Measurements from ENCODE around the gene ZNF814. TPM values are rescaled to one million over a fixed set of nuclear protein-coding genes. Genes with fewer than 3 reads are reported as not detected.
"Not testable (repeated sequence)": the region's sequence is repeated elsewhere in the genome, so short reads cannot be mapped to it uniquely, and the experiment has no call there.

ZNF814 gene
- total RNA-seq, 1 donor from 2014 or later, result 1.8 TPM

DNA sequence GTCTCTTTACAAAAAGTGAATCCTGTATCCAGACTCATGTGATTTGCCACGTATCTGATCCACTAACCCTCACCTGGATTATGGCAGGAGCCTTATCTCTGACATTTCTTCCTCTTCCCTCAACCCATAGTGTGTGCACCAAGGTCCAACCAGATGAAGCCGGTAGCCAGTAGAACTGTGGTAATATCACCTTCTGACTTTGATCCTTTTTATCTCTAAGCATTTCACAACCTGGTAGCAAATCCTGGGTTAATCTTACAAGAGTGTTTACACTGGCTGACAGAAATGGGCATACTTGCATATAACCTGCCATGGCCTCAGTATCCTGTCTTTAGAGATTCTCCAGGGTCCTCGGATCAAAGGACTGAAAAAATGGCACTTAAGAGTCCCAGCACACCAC, 25.7 kb upstream of the ZNF814 start:
- Histone ChIP-seq H3K27me3 (no peaks in the 10 kb centered on the region), H3K36me3 (peaks cover 35 to 49% of the 10 kb centered on the region in 2 donors), H3K27ac (no peak overlapping the region), H3K9me3 (peaks cover 22 to 63% of the 10 kb centered on the region in 2 donors), H3K4me1 (peaks cover 0 to 7% of the 10 kb centered on the region in 2 donors), H3K4me3 (no peak overlapping the region)
- TF ChIP-seq, protein P1, sequence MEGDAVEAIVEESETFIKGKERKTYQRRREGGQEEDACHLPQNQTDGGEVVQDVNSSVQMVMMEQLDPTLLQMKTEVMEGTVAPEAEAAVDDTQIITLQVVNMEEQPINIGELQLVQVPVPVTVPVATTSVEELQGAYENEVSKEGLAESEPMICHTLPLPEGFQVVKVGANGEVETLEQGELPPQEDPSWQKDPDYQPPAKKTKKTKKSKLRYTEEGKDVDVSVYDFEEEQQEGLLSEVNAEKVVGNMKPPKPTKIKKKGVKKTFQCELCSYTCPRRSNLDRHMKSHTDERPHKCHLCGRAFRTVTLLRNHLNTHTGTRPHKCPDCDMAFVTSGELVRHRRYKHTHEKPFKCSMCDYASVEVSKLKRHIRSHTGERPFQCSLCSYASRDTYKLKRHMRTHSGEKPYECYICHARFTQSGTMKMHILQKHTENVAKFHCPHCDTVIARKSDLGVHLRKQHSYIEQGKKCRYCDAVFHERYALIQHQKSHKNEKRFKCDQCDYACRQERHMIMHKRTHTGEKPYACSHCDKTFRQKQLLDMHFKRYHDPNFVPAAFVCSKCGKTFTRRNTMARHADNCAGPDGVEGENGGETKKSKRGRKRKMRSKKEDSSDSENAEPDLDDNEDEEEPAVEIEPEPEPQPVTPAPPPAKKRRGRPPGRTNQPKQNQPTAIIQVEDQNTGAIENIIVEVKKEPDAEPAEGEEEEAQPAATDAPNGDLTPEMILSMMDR (IDR thresholded peaks at IDR 0.05), result no peak
- intact Hi-C loops (cut with DNase I), result no loop called here
- no peak for DNase-seq (ENCODE audit: low spot score in 2 of 2)

DNA sequence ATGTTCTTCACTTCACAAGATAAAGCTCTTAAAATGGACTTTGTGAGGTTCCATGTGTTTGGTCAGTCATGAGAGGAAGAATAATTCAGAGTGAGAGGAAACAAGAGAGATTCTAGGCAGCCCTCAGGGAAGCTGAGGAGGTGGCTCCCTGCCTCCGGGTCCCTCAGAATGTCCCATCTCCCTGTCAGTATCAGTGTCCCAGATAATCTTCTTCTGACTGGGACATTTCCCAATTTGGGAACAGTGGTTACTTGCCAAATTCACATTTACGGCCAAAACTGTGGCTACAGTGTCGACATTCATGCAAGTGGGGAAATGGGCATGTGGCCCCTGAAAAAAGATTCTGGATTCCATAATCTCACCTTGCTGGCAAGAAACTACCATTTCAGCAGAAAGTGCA, 18.6 kb upstream of the ZNF814 start:
- TF ChIP-seq, protein P1 (IDR thresholded peaks at IDR 0.05), result no peak
- Histone ChIP-seq H3K4me1 (no peaks in the 10 kb centered on the region), H3K36me3 (peaks cover 41 to 62% of the 10 kb centered on the region in 2 donors), H3K4me3 (no peak overlapping the region), H3K9me3 (peaks cover 72 to 95% of the 10 kb centered on the region in 2 donors), H3K27ac (no peak overlapping the region), H3K27me3 (no peaks in the 10 kb centered on the region)
- DNase-seq (ENCODE audit: low spot score in 2 of 2), result no peak
- intact Hi-C loops (cut with DNase I), result no loop called here

DNA sequence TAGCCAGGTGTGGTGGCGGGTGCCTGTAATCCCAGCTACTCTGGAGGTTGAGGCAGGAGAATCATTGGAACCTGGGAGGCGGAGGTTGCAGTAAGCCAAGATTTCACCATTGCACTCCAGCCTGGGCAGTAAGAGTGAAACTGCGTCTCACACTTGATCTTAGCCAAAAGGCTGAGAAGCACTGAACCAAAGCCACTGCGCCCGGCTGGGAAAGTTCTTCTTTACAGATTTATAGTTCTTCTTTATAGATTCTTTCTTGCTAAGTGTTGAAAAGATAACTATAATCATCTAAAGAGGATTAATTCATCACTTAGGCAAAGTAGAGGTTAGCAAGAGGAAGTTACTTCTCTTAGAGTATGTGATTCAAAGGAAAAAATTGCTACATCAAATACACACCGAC, 16.4 kb upstream of the ZNF814 start:
- H3K27me3 ChIP-seq, result no peaks in the 10 kb centered on the region
- intact Hi-C loops (cut with DNase I), result no loop called here
- H3K36me3 ChIP-seq, result peaks cover 23 to 41% of the 10 kb centered on the region in 2 donors
- H3K4me1 ChIP-seq, result no peaks in the 10 kb centered on the region
- no peak overlapping the region for H3K4me3 ChIP-seq
- peaks cover 62 to 93% of the 10 kb centered on the region in 2 donors for H3K9me3 ChIP-seq
- no peak overlapping the region for H3K27ac ChIP-seq
- TF ChIP-seq, protein P1 (IDR thresholded peaks at IDR 0.05), result no peak
- no peak for DNase-seq (ENCODE audit: low spot score in 2 of 2)

DNA sequence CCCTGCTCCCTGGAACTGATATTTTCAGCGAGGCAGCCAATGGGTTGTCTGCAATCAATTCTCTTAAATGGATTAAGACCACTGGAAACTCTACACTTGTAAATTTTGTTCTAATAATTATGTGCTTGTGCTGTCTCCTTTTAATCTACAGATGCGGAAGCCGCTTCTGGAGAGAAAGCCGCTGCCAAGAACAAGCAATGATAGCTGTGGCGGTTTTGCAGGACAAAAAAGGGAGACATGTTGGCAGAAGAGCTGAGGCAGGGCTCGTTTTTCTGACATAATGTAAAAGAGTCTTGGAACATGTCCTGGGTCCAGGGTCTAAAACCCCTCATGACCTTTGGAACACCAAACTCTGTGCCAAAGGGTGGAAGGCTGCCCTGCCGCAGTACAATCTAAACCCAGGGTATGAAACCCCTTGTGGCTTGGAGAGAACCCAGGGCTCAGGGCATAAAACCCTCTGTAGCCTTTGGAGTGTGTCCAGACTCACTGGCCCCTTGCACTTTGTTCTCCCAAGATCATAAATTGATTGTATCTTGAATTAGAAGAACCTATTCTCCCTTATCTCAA, 14.9 kb upstream of the ZNF814 start:
- DNase-seq (ENCODE audit: low spot score in 2 of 2), result no peak

DNA sequence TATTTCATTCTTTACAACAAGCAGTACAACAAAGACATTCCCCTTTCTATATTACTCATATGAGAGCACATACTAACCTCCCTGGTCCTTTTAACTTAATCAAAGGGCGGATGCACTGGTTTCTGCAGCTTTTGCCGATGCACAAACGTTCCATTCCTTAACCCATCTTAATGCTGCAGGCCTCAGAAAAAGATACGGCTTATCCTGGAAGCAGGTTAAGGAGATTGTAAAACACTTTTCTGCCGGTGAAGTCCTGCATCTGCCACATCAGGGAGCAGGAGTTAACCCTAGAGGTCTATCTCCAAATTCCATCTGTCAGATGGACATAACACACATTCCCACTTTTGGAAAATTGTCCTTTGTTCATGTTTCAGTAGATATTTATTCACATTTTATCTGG, 11.5 kb upstream of the ZNF814 start:
- intact Hi-C loops (cut with DNase I), result no loop called here
- no peaks in the 10 kb centered on the region for H3K27me3 ChIP-seq
- H3K36me3 ChIP-seq, result peaks cover 0 to 6% of the 10 kb centered on the region in 2 donors
- TF ChIP-seq, protein P1 (IDR thresholded peaks at IDR 0.05), result no peak
- H3K4me3 ChIP-seq, result no peak overlapping the region
- no peak overlapping the region for H3K27ac ChIP-seq
- peaks cover 34 to 86% of the 10 kb centered on the region in 2 donors for H3K9me3 ChIP-seq
- DNase-seq (ENCODE audit: low spot score in 2 of 2), result no peak
- H3K4me1 ChIP-seq, result no peaks in the 10 kb centered on the region

More for the DNA sequence above, 14.9 kb upstream of the ZNF814 start:
- no peak overlapping the region for H3K4me3 ChIP-seq
- TF ChIP-seq, protein P1 (IDR thresholded peaks at IDR 0.05), result no peak
- H3K9me3 ChIP-seq, result peaks cover 60 to 96% of the 10 kb centered on the region in 2 donors
- no peak overlapping the region for H3K27ac ChIP-seq
- no peaks in the 10 kb centered on the region for H3K27me3 ChIP-seq
- intact Hi-C loops (cut with DNase I), result no loop called here
- peaks cover 14 to 29% of the 10 kb centered on the region in 2 donors for H3K36me3 ChIP-seq
- no peaks in the 10 kb centered on the region for H3K4me1 ChIP-seq

DNA sequence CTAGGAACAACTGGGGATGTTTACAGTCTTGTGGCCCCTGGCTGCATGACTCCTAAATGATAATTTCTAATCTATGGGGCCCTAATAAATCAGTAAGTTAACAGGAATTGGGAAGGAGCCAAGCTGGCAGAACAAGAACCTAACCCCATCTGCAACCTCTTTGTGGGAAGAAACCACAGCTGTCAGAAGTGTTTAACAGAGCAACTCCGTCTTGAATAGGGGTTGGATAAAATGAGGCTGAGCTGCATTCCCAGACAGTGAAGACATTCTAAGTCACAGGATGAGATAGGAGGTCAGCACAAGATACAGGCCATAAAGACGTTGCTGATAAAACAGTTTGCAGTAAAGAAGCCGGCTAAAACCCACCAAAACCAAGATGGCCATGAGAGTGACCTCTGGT, 1.9 kb upstream of the ZNF814 start:
- H3K36me3 ChIP-seq; intact Hi-C loops (cut with DNase I); H3K27ac ChIP-seq; H3K4me3 ChIP-seq; H3K4me1 ChIP-seq; DNase-seq (ENCODE audit: low spot score in 2 of 2); H3K27me3 ChIP-seq: not testable (repeated sequence)
- peaks cover 11 to 68% of the 10 kb centered on the region in 2 donors for H3K9me3 ChIP-seq
